Fibroblast of lung (primary cell): Measurements from ENCODE around the gene EVPLL. TPM values are rescaled to one million over a fixed set of nuclear protein-coding genes. Genes with fewer than 3 reads are reported as not detected.

ENCODE experiments used
- DNase-seq, 2 donors: peaks; one replicate each; pipeline versions ENCODE4 v3.0.0 to v3.0.0-alpha.2; 2010; ENCODE audit warnings: low read depth in 2 of 2
- H2AFZ ChIP-seq: 2 replicates; pipeline ENCODE4 v1.5.1; 2012; ENCODE audit warnings: low read length, control low read depth, inconsistent platforms
- H3K27ac ChIP-seq: 2 replicates; pipeline ENCODE4 v1.5.1; 2011; ENCODE audit warnings: low read length, control low read depth; ENCODE audit not compliant: insufficient read depth
- H3K27me3 ChIP-seq: 2 replicates; pipeline ENCODE4 v1.5.1; 2011; ENCODE audit warnings: mild to moderate bottlenecking, low read length; ENCODE audit not compliant: control insufficient read depth, insufficient read depth
- H3K36me3 ChIP-seq: 2 replicates; pipeline ENCODE4 v1.5.1; 2011; ENCODE audit warnings: low read length; ENCODE audit not compliant: control insufficient read depth, insufficient read depth
- H3K4me1 ChIP-seq: 2 replicates; pipeline ENCODE4 v1.5.1; 2011; ENCODE audit warnings: low read length; ENCODE audit not compliant: control insufficient read depth, insufficient read depth; ENCODE audit errors: extremely low read depth
- H3K4me2 ChIP-seq: 2 replicates; pipeline ENCODE4 v1.5.1; 2011; ENCODE audit warnings: low read length, control low read depth; ENCODE audit not compliant: insufficient read depth; ENCODE audit errors: extremely low read depth
- H3K4me3 ChIP-seq, 4 experiments: fragments of 200-600 bp in 1 of 4; sonication (generic) in 1 of 4; replicated peaks in 1 of 4; 2 replicates each; pipeline ENCODE4 v1.5.1; 2011 to 2016; ENCODE audit warnings: low read length in 4 of 4, low read depth in 3 of 4, mild to moderate bottlenecking in 3 of 4, control low read depth in 2 of 4, inconsistent platforms in 1 of 4, mixed read lengths in 1 of 4; ENCODE audit not compliant: insufficient read depth in 1 of 4; ENCODE audit errors: control extremely low read depth in 1 of 4
- H3K79me2 ChIP-seq: 2 replicates; pipeline ENCODE4 v1.5.1; 2012; ENCODE audit warnings: mild to moderate bottlenecking, low read length, inconsistent platforms; ENCODE audit not compliant: control insufficient read depth, insufficient read depth
- H3K9ac ChIP-seq: 2 replicates; pipeline ENCODE4 v1.5.1; 2011; ENCODE audit warnings: mild to moderate bottlenecking, low read length, control low read depth; ENCODE audit not compliant: insufficient read depth
- H3K9me3 ChIP-seq: 2 replicates; pipeline ENCODE4 v1.5.1; 2012; ENCODE audit warnings: low read depth, low read length; ENCODE audit not compliant: control insufficient read depth, insufficient read depth
- H4K20me1 ChIP-seq: 2 replicates; pipeline ENCODE4 v1.5.1; 2011; ENCODE audit warnings: low read length; ENCODE audit not compliant: control insufficient read depth, insufficient read depth; ENCODE audit errors: extremely low read depth
- EZH2 ChIP-seq: IDR thresholded peaks from 2 replicates; pipeline ENCODE4 v1.5.1; 2012; ENCODE audit warnings: low read length, control low read depth, mild to moderate bottlenecking; ENCODE audit errors: missing control alignments
- polyA plus RNA-seq, 2 donors: library from polyadenylated mRNA; depleted of rRNA in 1 of 2; stranded (reverse) in 1 of 2; unstranded in 1 of 2; fragments of >200 nt; gene quantifications; 2 replicates each; pipeline ENCODE4 v1.2.1, GENCODE V29; 2011 to 2012; ENCODE audit warnings: missing spikeins in 1 of 2
- total RNA-seq: library from RNA; depleted of rRNA; stranded (reverse); fragments of >200 nt; gene quantifications from 2 replicates; pipeline ENCODE4 v1.2.1, GENCODE V29; 2014
- TF ChIP-seq, protein P1 (sequence below), 2 donors: IDR thresholded peaks in 1 of 2; conservative IDR thresholded peaks in 1 of 2; 1 replicate in 1 of 2; 2 replicates in 1 of 2; pipeline ENCODE4 v1.5.1; 2011 to 2012; ENCODE audit warnings: low read length in 2 of 2, control low read depth in 1 of 2, inconsistent platforms in 1 of 2, low read depth in 1 of 2, mild to moderate bottlenecking in 1 of 2

The EVPLL gene
- total and polyA plus RNA-seq, 2 donors (not counting 1 experiment from before 2014, with no cell fraction given), result not detected

DNA sequence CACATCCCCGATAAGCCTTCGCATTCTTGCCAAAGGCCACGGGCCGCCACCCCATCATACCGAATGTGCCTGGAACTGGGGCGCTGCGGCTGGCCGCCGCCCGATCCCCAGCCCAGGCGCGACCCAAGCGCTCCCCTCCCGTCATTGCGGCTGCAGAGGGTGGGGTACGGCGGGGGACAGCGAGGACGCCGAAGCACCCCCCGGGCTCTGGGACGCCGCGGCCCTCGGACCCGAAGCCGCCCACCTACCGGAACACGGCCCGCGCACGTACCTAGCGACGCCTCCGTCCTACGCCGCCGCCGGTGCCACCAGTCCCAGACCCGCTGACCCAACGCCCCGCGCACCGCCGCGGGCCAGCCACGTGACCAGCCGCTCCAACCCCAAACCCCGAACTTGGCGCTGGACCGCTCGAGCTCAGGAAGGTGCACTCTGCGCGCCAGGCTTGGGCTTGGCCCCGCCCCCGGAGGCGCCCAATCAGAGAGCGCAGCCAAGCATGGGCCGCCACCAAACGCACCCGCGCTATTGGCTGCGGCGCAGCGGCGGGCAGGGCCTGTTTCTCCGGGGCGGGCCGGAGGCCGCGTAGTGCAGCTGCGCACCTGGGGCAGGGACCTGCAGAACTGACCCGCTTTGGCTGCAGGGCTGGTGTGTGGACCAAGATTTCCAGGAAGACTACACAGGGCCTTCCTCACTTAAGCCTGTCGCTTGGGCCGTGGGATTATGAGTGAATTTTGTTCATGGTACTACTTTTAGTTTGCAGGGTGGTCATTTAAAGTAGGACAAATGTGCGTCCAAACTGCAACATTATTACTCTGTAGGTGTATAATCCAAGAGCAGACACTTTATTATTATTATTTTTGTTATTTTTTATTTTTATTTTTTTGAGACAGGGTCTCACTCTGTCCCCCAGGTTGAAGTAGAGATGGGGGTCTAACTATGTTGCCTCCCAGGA lies 14.2 kb upstream of the EVPLL start, which contains the start of gene SHMT1:
Gene SHMT1 (minus strand): TSS at position 450 of the 949 bp plus-strand sequence. CDS start 7,569 bp downstream, outside the sequence.
- Histone ChIP-seq H3K9ac (peak within 1 kb of the TSS; percentile 52), H3K36me3 (no peaks in the 10 kb centered on the region), H3K4me3 (peak within 1 kb of the TSS; percentile 71 to 80 (median 76)), H3K79me2 (no peaks in the 10 kb centered on the region), H4K20me1 (no peaks in the 10 kb centered on the region), H3K9me3 (no peaks in the 10 kb centered on the region), H3K4me2 (peak within 1 kb of the TSS; percentile 93), H3K27me3 (no peaks in the 10 kb centered on the region), H3K27ac (no peak within 1 kb of the TSS), H3K4me1 (no peaks in the 10 kb centered on the region), H2AFZ (peak within 1 kb of the TSS; percentile 88)
- DNase-seq, result peak; percentile 81 to 85
- TF ChIP-seq EZH2, result no peak
- TF ChIP-seq, protein P1, sequence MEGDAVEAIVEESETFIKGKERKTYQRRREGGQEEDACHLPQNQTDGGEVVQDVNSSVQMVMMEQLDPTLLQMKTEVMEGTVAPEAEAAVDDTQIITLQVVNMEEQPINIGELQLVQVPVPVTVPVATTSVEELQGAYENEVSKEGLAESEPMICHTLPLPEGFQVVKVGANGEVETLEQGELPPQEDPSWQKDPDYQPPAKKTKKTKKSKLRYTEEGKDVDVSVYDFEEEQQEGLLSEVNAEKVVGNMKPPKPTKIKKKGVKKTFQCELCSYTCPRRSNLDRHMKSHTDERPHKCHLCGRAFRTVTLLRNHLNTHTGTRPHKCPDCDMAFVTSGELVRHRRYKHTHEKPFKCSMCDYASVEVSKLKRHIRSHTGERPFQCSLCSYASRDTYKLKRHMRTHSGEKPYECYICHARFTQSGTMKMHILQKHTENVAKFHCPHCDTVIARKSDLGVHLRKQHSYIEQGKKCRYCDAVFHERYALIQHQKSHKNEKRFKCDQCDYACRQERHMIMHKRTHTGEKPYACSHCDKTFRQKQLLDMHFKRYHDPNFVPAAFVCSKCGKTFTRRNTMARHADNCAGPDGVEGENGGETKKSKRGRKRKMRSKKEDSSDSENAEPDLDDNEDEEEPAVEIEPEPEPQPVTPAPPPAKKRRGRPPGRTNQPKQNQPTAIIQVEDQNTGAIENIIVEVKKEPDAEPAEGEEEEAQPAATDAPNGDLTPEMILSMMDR (conservative IDR thresholded peaks at IDR 0.05 in 1 of 2, IDR thresholded peaks at IDR 0.05 in 1 of 2; ENCODE audit: low read depth in 1 of 2, low read length in 2 of 2), result no peak

DNA sequence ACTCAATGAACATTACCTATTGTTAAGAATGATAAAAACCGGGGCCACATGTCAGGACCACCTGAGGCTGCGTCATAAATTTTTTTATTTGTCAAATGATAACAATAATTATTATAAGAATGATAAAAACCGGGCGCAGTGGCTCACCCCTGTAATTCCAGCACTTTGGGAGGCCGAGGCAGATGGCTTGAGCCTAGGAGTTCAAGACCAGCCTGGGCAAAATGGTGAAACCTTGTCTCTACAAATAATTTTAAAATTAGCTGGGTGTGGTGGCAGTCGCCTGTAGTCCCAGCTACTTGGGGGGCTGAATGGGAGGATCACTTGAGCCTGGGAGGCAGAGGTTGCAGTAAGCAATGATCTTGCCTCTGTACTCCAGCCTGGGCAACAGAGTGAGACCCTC lies 13.4 kb upstream of the EVPLL start:
- TF ChIP-seq, protein P1 (conservative IDR thresholded peaks at IDR 0.05 in 1 of 2, IDR thresholded peaks at IDR 0.05 in 1 of 2; ENCODE audit: low read depth in 1 of 2, low read length in 2 of 2), result no peak
- no peak for TF ChIP-seq EZH2
- H3K9me3 ChIP-seq, result no peaks in the 10 kb centered on the region
- H3K4me3 ChIP-seq, result no peak overlapping the region
- no peaks in the 10 kb centered on the region for H3K4me1 ChIP-seq
- H3K9ac ChIP-seq, result no peak overlapping the region
- no peak overlapping the region for H2AFZ ChIP-seq
- H3K4me2 ChIP-seq, result no peak overlapping the region
- DNase-seq, result no peak
- no peaks in the 10 kb centered on the region for H3K27me3 ChIP-seq
- no peaks in the 10 kb centered on the region for H4K20me1 ChIP-seq
- H3K36me3 ChIP-seq, result no peaks in the 10 kb centered on the region
- no peak overlapping the region for H3K27ac ChIP-seq
- no peaks in the 10 kb centered on the region for H3K79me2 ChIP-seq

DNA sequence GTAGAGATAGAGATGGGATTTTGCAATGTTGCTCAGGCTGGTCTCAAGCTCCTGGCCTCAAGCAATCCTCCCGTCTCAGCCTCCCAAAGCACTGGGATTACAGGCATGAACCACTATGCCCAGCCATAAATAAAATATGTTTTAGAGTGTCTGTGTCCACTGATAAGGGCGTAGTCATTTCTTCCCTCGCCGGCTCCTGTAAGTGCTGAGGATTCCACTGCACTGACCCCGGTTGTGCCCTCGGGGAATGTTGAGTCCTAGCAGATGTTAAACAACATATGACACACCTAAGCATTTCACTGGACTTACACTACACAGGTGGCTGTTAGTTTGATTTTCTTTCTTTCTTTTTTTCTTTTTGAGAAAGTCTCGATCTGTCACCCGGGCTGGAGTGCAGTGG lies 8.6 kb upstream of the EVPLL start:
- Histone ChIP-seq H3K4me2 (no peak overlapping the region), H3K27me3 (peaks cover 2% of the 10 kb centered on the region), H3K79me2 (no peaks in the 10 kb centered on the region), H3K36me3 (no peaks in the 10 kb centered on the region), H4K20me1 (no peaks in the 10 kb centered on the region), H3K4me1 (no peaks in the 10 kb centered on the region), H3K9me3 (no peaks in the 10 kb centered on the region), H3K27ac (no peak overlapping the region), H2AFZ (no peak overlapping the region), H3K9ac (no peak overlapping the region), H3K4me3 (no peak overlapping the region)
- DNase-seq, result no peak
- no peak for TF ChIP-seq EZH2
- TF ChIP-seq, protein P1 (conservative IDR thresholded peaks at IDR 0.05 in 1 of 2, IDR thresholded peaks at IDR 0.05 in 1 of 2; ENCODE audit: low read depth in 1 of 2, low read length in 2 of 2), result no peak
